ENCODE results near the gene RERE.

The RERE gene

GRCh38 chr1:8312235-8313218 lies 504.9 kb downstream of the RERE start:
- DNase-seq = no peak

GRCh38 chr1:8311068-8311718 lies 506.2 kb downstream of the RERE start:
- no peak for DNase-seq

DNA sequence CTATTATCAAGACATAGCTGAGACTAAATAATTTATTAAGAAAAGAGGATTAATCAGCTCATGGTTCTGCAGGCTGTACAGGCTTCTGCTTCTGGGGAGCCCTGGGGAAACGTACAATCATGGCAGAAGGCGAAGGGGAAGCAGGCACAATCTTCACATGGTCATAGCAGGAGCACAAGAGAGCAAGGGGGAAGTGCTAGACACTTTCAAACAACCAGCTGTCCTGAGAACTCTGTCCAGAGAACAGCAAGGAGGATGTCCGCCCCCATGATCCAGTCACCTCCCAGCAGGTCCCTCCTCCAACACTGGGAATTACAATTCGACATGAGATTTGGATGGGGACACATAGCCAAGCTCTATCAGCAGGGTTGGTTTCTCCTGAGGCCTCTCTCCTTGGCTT lies 509.8 kb downstream of the RERE start:
- DNase-seq = no peak

GRCh38 chr1:8303876-8304275 lies 513.6 kb downstream of the RERE start:
- no peak for DNase-seq

DNA sequence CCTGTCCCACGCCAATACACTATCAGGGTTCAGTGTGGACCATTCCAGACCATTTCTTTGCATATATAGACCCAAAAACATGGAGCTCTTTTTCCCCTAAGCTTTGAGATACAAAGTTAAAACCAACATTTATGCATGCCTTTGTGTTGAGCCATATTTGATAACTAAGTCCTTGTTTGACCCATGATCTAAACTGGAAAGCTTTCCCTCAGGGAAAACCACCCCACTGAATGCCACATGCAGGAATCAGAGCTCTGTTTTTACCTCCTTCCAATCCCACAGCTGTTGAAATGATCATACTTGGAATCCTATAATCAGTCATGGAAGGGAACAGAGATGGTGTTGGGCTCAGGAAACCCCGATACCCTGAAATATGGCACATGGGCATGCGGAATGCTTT lies 514.3 kb downstream of the RERE start:
- DNase-seq = no peak
